ENCODE results near the gene SIAE. TPM values are rescaled to one million over a fixed set of nuclear protein-coding genes. Genes with fewer than 3 reads are reported as not detected.
"Not testable (repeated sequence)": the region's sequence is repeated elsewhere in the genome, so short reads cannot be mapped to it uniquely, and the experiment has no call there.

The SIAE gene
- total RNA-seq, 3 donors from 2014 or later: 12.5 to 17.0 (median 14.9) TPM

DNA sequence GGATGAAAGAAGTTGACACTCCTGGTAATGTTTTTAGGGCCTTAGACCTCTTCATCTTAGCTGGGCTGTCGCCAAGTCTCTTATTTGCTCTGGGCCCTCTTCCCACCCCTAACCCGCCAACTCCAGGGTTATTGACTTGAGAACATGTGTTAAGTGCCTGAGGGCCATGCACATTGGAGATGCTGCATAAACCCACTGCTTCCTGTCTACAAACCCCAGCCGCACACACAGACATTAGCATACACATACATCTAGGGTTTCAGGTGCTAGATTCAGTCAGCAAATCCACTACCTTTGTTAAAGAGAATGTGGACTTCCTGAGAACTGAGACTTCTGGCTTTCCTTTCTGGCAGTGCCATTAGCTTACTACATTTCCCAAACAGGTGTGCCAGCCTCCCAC lies 61.5 kb downstream of the SIAE start:
- H3K27me3 ChIP-seq: peaks cover 0 to 9% of the 10 kb centered on the region in 2 donors
- H3K36me3 ChIP-seq: no peaks in the 10 kb centered on the region
- no peaks in the 10 kb centered on the region for H3K9me3 ChIP-seq
- no peak overlapping the region for H3K4me3 ChIP-seq
- intact Hi-C loops (cut with DNase I; ENCODE audit: low total_unique reads): no loop called here
- TF ChIP-seq, protein P1, sequence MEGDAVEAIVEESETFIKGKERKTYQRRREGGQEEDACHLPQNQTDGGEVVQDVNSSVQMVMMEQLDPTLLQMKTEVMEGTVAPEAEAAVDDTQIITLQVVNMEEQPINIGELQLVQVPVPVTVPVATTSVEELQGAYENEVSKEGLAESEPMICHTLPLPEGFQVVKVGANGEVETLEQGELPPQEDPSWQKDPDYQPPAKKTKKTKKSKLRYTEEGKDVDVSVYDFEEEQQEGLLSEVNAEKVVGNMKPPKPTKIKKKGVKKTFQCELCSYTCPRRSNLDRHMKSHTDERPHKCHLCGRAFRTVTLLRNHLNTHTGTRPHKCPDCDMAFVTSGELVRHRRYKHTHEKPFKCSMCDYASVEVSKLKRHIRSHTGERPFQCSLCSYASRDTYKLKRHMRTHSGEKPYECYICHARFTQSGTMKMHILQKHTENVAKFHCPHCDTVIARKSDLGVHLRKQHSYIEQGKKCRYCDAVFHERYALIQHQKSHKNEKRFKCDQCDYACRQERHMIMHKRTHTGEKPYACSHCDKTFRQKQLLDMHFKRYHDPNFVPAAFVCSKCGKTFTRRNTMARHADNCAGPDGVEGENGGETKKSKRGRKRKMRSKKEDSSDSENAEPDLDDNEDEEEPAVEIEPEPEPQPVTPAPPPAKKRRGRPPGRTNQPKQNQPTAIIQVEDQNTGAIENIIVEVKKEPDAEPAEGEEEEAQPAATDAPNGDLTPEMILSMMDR (IDR thresholded peaks at IDR 0.05): no peak
- TF ChIP-seq POLR2AphosphoS5 (IDR thresholded peaks at IDR 0.05) (no peak), POLR2A (IDR thresholded peaks at IDR 0.05) (no peak)
- no peak overlapping the region for H3K27ac ChIP-seq
- no peaks in the 10 kb centered on the region for H3K4me1 ChIP-seq
- DNase-seq (ENCODE audit: low spot score in 2 of 2): no peak

- Histone ChIP-seq H3K9me3 (no peaks in the 10 kb centered on the region), H3K36me3 (no peaks in the 10 kb centered on the region), H3K27ac (no peak within 1 kb of the TSS), H3K4me1 (no peaks in the 10 kb centered on the region), H3K27me3 (peaks cover 0 to 9% of the 10 kb centered on the region in 2 donors), H3K4me3 (no peak within 1 kb of the TSS)
- TF ChIP-seq, protein P1 (IDR thresholded peaks at IDR 0.05): no peak
- TF ChIP-seq POLR2AphosphoS5 (IDR thresholded peaks at IDR 0.05) (no peak), POLR2A (IDR thresholded peaks at IDR 0.05) (no peak)
- no peak for DNase-seq (ENCODE audit: low spot score in 2 of 2)
- intact Hi-C loops (cut with DNase I; ENCODE audit: low total_unique reads): no loop called here
These were observed 62.5 kb downstream of the SIAE start, which contains the start of gene PANX3 for GRCh38 chr11:124611064-124611463. PANX3 (plus strand) TSS chr11:124611428; CDS start chr11:124611557, 129 bp downstream.

GRCh38 chr11:124610295-124610694 lies 63.2 kb downstream of the SIAE start:
- no peak overlapping the region for H3K4me3 ChIP-seq
- no peak overlapping the region for H3K27ac ChIP-seq
- TF ChIP-seq, protein P1 (IDR thresholded peaks at IDR 0.05): no peak
- TF ChIP-seq POLR2AphosphoS5 (IDR thresholded peaks at IDR 0.05) (no peak), POLR2A (IDR thresholded peaks at IDR 0.05) (no peak)
- intact Hi-C loops (cut with DNase I; ENCODE audit: low total_unique reads): no loop called here
- H3K27me3 ChIP-seq: peaks cover 0 to 7% of the 10 kb centered on the region in 2 donors
- no peak for DNase-seq (ENCODE audit: low spot score in 2 of 2)
- no peaks in the 10 kb centered on the region for H3K4me1 ChIP-seq
- no peaks in the 10 kb centered on the region for H3K9me3 ChIP-seq
- H3K36me3 ChIP-seq: no peaks in the 10 kb centered on the region

GRCh38 chr11:124608147-124608546 lies 65.4 kb downstream of the SIAE start:
- Histone ChIP-seq H3K27me3 (no peaks in the 10 kb centered on the region), H3K9me3 (no peaks in the 10 kb centered on the region), H3K27ac (no peak overlapping the region), H3K36me3 (no peaks in the 10 kb centered on the region), H3K4me1 (no peaks in the 10 kb centered on the region), H3K4me3 (no peak overlapping the region)
- no peak for DNase-seq (ENCODE audit: low spot score in 2 of 2)
- TF ChIP-seq POLR2A (IDR thresholded peaks at IDR 0.05): no peak
- TF ChIP-seq, protein P1 (IDR thresholded peaks at IDR 0.05): no peak
- no peak for TF ChIP-seq POLR2AphosphoS5 (IDR thresholded peaks at IDR 0.05)
- intact Hi-C loops (cut with DNase I; ENCODE audit: low total_unique reads): no loop called here

DNA sequence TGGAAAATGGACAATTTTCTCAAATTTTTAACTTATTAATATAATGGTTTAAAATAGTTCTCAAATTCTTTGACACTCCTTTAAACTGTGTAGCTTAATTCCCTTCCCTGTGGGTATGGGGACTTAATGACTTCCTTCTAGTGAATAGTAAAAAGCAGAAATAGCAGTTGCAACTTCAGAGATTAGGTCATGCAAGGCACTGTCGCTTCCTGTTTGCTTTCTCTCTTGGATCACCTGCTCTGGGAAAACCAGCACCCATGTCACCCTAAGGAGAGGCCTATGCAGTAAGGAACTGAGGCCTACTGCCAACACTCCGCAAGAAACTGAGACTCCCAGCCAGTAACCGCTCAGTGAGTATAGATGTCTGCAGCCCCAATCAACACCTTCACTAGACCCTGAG lies 67.8 kb downstream of the SIAE start:
- Histone ChIP-seq H3K27me3 (no peaks in the 10 kb centered on the region), H3K9me3 (no peaks in the 10 kb centered on the region), H3K4me3 (no peak overlapping the region), H3K36me3 (no peaks in the 10 kb centered on the region), H3K4me1 (no peaks in the 10 kb centered on the region), H3K27ac (no peak overlapping the region)
- intact Hi-C loops (cut with DNase I; ENCODE audit: low total_unique reads): no loop called here
- TF ChIP-seq, protein P1 (IDR thresholded peaks at IDR 0.05): no peak
- no peak for TF ChIP-seq POLR2AphosphoS5 (IDR thresholded peaks at IDR 0.05)
- no peak for TF ChIP-seq POLR2A (IDR thresholded peaks at IDR 0.05)
- DNase-seq (ENCODE audit: low spot score in 2 of 2): no peak

DNA sequence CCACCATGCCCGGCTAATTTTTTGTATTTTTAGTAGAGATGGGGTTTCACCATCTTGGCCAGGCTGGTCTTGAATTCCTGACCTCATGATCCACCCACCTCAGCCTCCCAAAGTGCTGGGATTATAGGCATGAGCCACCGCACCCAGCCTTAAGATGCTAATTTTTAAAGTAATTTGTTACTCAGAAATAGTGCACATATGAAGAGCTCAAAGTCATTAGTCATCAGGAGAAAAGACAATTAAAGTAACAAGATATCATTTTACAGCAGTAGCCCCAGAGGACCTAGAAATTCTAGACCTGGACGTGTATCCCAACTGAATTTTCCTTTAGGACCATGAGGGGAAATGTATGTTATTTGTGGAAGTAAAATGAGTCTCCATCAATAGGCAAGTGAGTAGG lies 70.8 kb downstream of the SIAE start:
- H3K4me3 ChIP-seq; intact Hi-C loops (cut with DNase I; ENCODE audit: low total_unique reads); H3K36me3 ChIP-seq; DNase-seq (ENCODE audit: low spot score in 2 of 2); H3K27me3 ChIP-seq; H3K4me1 ChIP-seq; H3K27ac ChIP-seq; H3K9me3 ChIP-seq: not testable (repeated sequence)
